Measurements from ENCODE around the gene TBC1D9B. TPM values are rescaled to one million over a fixed set of nuclear protein-coding genes. Genes with fewer than 3 reads are reported as not detected.

TBC1D9B gene
- total and polyA plus RNA-seq, 9 of the 15 experiments (the other 6 are each of a cell fraction or from before 2014, with no cell fraction given) = 2.9 to 59.1 (median 33.5) TPM

DNA sequence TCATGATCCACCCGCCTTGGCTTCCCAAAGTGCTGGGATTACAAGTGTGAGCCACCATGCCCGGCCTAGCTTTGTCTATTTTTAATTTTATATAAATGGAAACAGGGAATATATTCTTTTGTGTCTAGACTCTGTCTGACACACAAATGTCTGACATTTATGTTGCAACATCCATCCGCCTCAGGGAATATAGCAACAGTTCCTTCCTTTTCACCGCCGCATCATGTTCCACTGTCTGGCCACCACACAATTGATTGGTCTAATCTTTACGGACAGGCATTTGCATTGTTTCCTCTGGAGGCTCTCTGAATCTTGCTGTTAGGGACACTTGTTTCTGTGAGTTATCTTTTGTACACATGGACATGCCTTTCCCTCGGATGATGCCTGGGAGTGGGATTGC is 20.1 kb upstream of the TBC1D9B start:
- no peak overlapping the region for H3K27ac ChIP-seq (ENCODE audit: extremely low read depth, low read depth, low read length)
- H3K27me3 ChIP-seq (ENCODE audit: control insufficient read depth in 2 of 2, insufficient read depth in 2 of 2, low read length in 2 of 2) = peaks cover 14 to 29% of the 10 kb centered on the region in 2 experiments; a peak in 3 of 5 replicates
- no peaks in the 10 kb centered on the region for H3K9me3 ChIP-seq (replicated peaks; ENCODE audit: control insufficient read depth, insufficient read depth, low read depth, low read length)
- ChIA-PET POLR2A (no interaction called here), CTCF (ENCODE audit: low intra/inter-chr PET ratio) (no interaction called here)
- H3K4me3 ChIP-seq = no peak overlapping the region
- peak; percentile 49 for FAIRE-seq
- peak; percentile 39; the same call in 1 of the 3 replicates for ATAC-seq
- DNase-seq (ENCODE audit: extremely low read depth in 1 of 4, low spot score in 3 of 4) = no peak
- no peaks in the 10 kb centered on the region for H3K9me1 ChIP-seq (ENCODE audit: control insufficient read depth, insufficient read depth, low read length)
- in situ Hi-C loops (cut with MboI) = no loop called here
- H3K9ac ChIP-seq (ENCODE audit: insufficient read depth in 1 of 2, low read depth in 2 of 2, low read length in 2 of 2) = no peak overlapping the region
- H3K4me1 ChIP-seq (replicated peaks in 1 of 2; ENCODE audit: control insufficient read depth in 2 of 2, insufficient read depth in 2 of 2, low read length in 2 of 2) = no peaks in the 10 kb centered on the region
- intact Hi-C loops (cut with micrococcal nuclease) = no loop called here
- no peaks in the 10 kb centered on the region for H4K20me1 ChIP-seq (replicated peaks; ENCODE audit: control insufficient read depth, insufficient read depth, low read length)
- H3K4me2 ChIP-seq (ENCODE audit: insufficient read depth, low read length) = no peak overlapping the region
- BruUV-seq (replicated peaks) = no TSS peak
- WGBS (ENCODE audit: insufficient coverage, low coverage, missing lambda C conversion rate) = 19% methylated on average over 7 of the region's 7 CpGs
- TF ChIP-seq CEBPB (tag; IDR thresholded peaks at IDR 0.05) = peak; percentile 55; the same call in 1 of the 2 replicates
- peak; percentile 19 for TF ChIP-seq ZNF146 (CRISPR knock-in tag; IDR thresholded peaks at IDR 0.05; ENCODE audit: unreplicated experiment)
- TF ChIP-seq, protein P1, sequence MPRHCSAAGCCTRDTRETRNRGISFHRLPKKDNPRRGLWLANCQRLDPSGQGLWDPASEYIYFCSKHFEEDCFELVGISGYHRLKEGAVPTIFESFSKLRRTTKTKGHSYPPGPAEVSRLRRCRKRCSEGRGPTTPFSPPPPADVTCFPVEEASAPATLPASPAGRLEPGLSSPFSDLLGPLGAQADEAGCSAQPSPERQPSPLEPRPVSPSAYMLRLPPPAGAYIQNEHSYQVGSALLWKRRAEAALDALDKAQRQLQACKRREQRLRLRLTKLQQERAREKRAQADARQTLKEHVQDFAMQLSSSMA (CRISPR knock-in tag; IDR thresholded peaks at IDR 0.05) = no peak
- TF ChIP-seq YBX1 (IDR thresholded peaks at IDR 0.05) = no peak
- no peak for TF ChIP-seq ELF4 (CRISPR knock-in tag; IDR thresholded peaks at IDR 0.05)
- no peak overlapping the region for H2AFZ ChIP-seq (ENCODE audit: low read depth, low read length)
- no peaks in the 10 kb centered on the region for H3K79me2 ChIP-seq (ENCODE audit: control insufficient read depth, insufficient read depth, low read length)
- no peaks in the 10 kb centered on the region for H3K36me3 ChIP-seq (ENCODE audit: control insufficient read depth, insufficient read depth, low read length)

DNA sequence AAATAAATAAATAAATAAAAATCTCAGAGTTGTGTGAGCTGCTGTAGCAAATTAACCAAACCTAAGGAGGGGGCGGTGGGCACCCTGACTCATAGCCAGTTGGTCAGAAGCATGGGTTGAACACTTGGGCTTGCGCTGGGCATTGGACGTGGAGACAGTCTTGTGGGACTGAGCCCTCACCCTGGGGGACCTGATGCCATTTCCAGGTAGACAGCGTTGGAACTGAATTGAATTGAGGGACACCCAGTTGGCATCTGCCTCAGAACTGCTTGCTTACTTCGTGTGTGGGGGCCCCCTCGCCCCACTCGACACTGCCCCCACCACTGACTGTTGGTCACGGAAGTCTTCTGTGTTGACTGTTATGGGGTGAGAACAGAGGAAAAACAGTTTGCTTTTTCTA is 19.0 kb upstream of the TBC1D9B start:
- 17% methylated on average over 7 of the region's 8 CpGs for WGBS (ENCODE audit: insufficient coverage, low coverage, missing lambda C conversion rate)
- DNase-seq (ENCODE audit: extremely low read depth in 1 of 4, low spot score in 3 of 4) (no peak), FAIRE-seq (no peak), ATAC-seq (no peak)
- H3K4me1 ChIP-seq (replicated peaks in 1 of 2; ENCODE audit: control insufficient read depth in 2 of 2, insufficient read depth in 2 of 2, low read length in 2 of 2) = no peaks in the 10 kb centered on the region
- H4K20me1 ChIP-seq (replicated peaks; ENCODE audit: control insufficient read depth, insufficient read depth, low read length) = no peaks in the 10 kb centered on the region
- H3K9ac ChIP-seq (ENCODE audit: insufficient read depth in 1 of 2, low read depth in 2 of 2, low read length in 2 of 2) = no peak overlapping the region
- CTCF ChIA-PET (ENCODE audit: low intra/inter-chr PET ratio) = no interaction called here
- H3K36me3 ChIP-seq (ENCODE audit: control insufficient read depth, insufficient read depth, low read length) = no peaks in the 10 kb centered on the region
- in situ Hi-C loops (cut with MboI) = no loop called here
- H3K4me2 ChIP-seq (ENCODE audit: insufficient read depth, low read length) = no peak overlapping the region
- BruUV-seq (replicated peaks) = no TSS peak
- no peak overlapping the region for H2AFZ ChIP-seq (ENCODE audit: low read depth, low read length)
- H3K27me3 ChIP-seq (ENCODE audit: control insufficient read depth in 2 of 2, insufficient read depth in 2 of 2, low read length in 2 of 2) = peaks cover 11 to 27% of the 10 kb centered on the region in 2 experiments; a peak in 3 of 5 replicates
- no peak overlapping the region for H3K27ac ChIP-seq (ENCODE audit: extremely low read depth, low read depth, low read length)
- no peak overlapping the region for H3K4me3 ChIP-seq
- no peaks in the 10 kb centered on the region for H3K9me1 ChIP-seq (ENCODE audit: control insufficient read depth, insufficient read depth, low read length)
- no peaks in the 10 kb centered on the region for H3K79me2 ChIP-seq (ENCODE audit: control insufficient read depth, insufficient read depth, low read length)
- TF ChIP-seq SIN3B (IDR thresholded peaks at IDR 0.05; ENCODE audit: low read depth) (no peak), SNRNP70 (optimal IDR thresholded peaks at IDR 0.05; ENCODE audit: low read depth, low read length) (no peak), TCF7 (IDR thresholded peaks at IDR 0.05; ENCODE audit: borderline replicate concordance) (no peak), ZNF354B (CRISPR knock-in tag; IDR thresholded peaks at IDR 0.05) (no peak), TOE1 (IDR thresholded peaks at IDR 0.05; ENCODE audit: borderline replicate concordance) (no peak), TOE1 (CRISPR knock-in tag; IDR thresholded peaks at IDR 0.05; ENCODE audit: borderline replicate concordance, low read depth) (no peak)
- POLR2A ChIA-PET = interaction anchor here (0.9 kb wide), 1 partner anchor 12 kb away, joined by 3 read pairs; no protein-coding TSS in a partner anchor
- intact Hi-C loops (cut with micrococcal nuclease) = no loop called here
- no peaks in the 10 kb centered on the region for H3K9me3 ChIP-seq (replicated peaks; ENCODE audit: control insufficient read depth, insufficient read depth, low read depth, low read length)

Measured in K562 (cell line).